ENCODE data around the gene TIMM21.

Gene TIMM21

GRCh38 chr18:74147779-74148542, at the start of gene TIMM21, which contains the start of gene FBXO15:
Gene TIMM21 (plus strand): TSS chr18:74148523. CDS start chr18:74148809, 286 bp downstream.
Gene FBXO15 (minus strand): TSS chr18:74147834. CDS start chr18:74147785, 49 bp downstream.
- Histone ChIP-seq H3K36me3 (ENCODE audit: low read depth) (peaks cover 26% of the 10 kb centered on the region), H3K4me1 (ENCODE audit: insufficient read depth, poor library complexity, severe bottlenecking) (peaks cover 14% of the 10 kb centered on the region), H3K27ac (ENCODE audit: poor library complexity, severe bottlenecking) (peak within 1 kb of the TSS; percentile 68), H3K4me3 (ENCODE audit: severe bottlenecking) (peak within 1 kb of the TSS; percentile 57), H3K9me3 (ENCODE audit: severe bottlenecking) (no peaks in the 10 kb centered on the region), H3K27me3 (ENCODE audit: insufficient read depth, poor library complexity, severe bottlenecking) (no peaks in the 10 kb centered on the region)
- no peak for TF ChIP-seq CTCF (IDR thresholded peaks at IDR 0.05; ENCODE audit: poor library complexity, severe bottlenecking)
- DNase-seq (ENCODE audit: low spot score) = peak; percentile 89
- peak; percentile 98 for ATAC-seq (ENCODE audit: low read depth)

- Histone ChIP-seq H3K9me3 (ENCODE audit: severe bottlenecking) (no peaks in the 10 kb centered on the region), H3K4me3 (ENCODE audit: severe bottlenecking) (no peak overlapping the region), H3K27me3 (ENCODE audit: insufficient read depth, poor library complexity, severe bottlenecking) (no peaks in the 10 kb centered on the region), H3K4me1 (ENCODE audit: insufficient read depth, poor library complexity, severe bottlenecking) (no peaks in the 10 kb centered on the region), H3K27ac (ENCODE audit: poor library complexity, severe bottlenecking) (no peak overlapping the region), H3K36me3 (ENCODE audit: low read depth) (no peaks in the 10 kb centered on the region)
- DNase-seq (ENCODE audit: low spot score) (no peak), ATAC-seq (ENCODE audit: low read depth) (no peak)
- no peak for TF ChIP-seq CTCF (IDR thresholded peaks at IDR 0.05; ENCODE audit: poor library complexity, severe bottlenecking)
These were observed 39.9 kb upstream of the TIMM21 start for GRCh38 chr18:74108460-74108859.

GRCh38 chr18:74110149-74110548, 38.2 kb upstream of the TIMM21 start:
- H3K4me3 ChIP-seq (ENCODE audit: severe bottlenecking) = no peak overlapping the region
- no peaks in the 10 kb centered on the region for H3K36me3 ChIP-seq (ENCODE audit: low read depth)
- H3K4me1 ChIP-seq (ENCODE audit: insufficient read depth, poor library complexity, severe bottlenecking) = no peaks in the 10 kb centered on the region
- H3K27me3 ChIP-seq (ENCODE audit: insufficient read depth, poor library complexity, severe bottlenecking) = no peaks in the 10 kb centered on the region
- no peaks in the 10 kb centered on the region for H3K9me3 ChIP-seq (ENCODE audit: severe bottlenecking)
- no peak overlapping the region for H3K27ac ChIP-seq (ENCODE audit: poor library complexity, severe bottlenecking)
- DNase-seq (ENCODE audit: low spot score) = no peak
- no peak for ATAC-seq (ENCODE audit: low read depth)
- TF ChIP-seq CTCF (IDR thresholded peaks at IDR 0.05; ENCODE audit: poor library complexity, severe bottlenecking) = no peak

GRCh38 chr18:74110976-74111375, 37.3 kb upstream of the TIMM21 start:
- Histone ChIP-seq H3K4me3 (ENCODE audit: severe bottlenecking) (no peak overlapping the region), H3K27ac (ENCODE audit: poor library complexity, severe bottlenecking) (no peak overlapping the region), H3K4me1 (ENCODE audit: insufficient read depth, poor library complexity, severe bottlenecking) (no peaks in the 10 kb centered on the region), H3K27me3 (ENCODE audit: insufficient read depth, poor library complexity, severe bottlenecking) (no peaks in the 10 kb centered on the region), H3K9me3 (ENCODE audit: severe bottlenecking) (no peaks in the 10 kb centered on the region), H3K36me3 (ENCODE audit: low read depth) (no peaks in the 10 kb centered on the region)
- no peak for TF ChIP-seq CTCF (IDR thresholded peaks at IDR 0.05; ENCODE audit: poor library complexity, severe bottlenecking)
- DNase-seq (ENCODE audit: low spot score) (no peak), ATAC-seq (ENCODE audit: low read depth) (no peak)

- no peaks in the 10 kb centered on the region for H3K27me3 ChIP-seq (ENCODE audit: insufficient read depth, poor library complexity, severe bottlenecking)
These were observed 34.6 kb upstream of the TIMM21 start for GRCh38 chr18:74113711-74114110.

More at GRCh38 chr18:74113711-74114110, 34.6 kb upstream of the TIMM21 start:
- Histone ChIP-seq H3K9me3 (ENCODE audit: severe bottlenecking) (no peaks in the 10 kb centered on the region), H3K4me1 (ENCODE audit: insufficient read depth, poor library complexity, severe bottlenecking) (no peaks in the 10 kb centered on the region), H3K4me3 (ENCODE audit: severe bottlenecking) (no peak overlapping the region), H3K36me3 (ENCODE audit: low read depth) (no peaks in the 10 kb centered on the region), H3K27ac (ENCODE audit: poor library complexity, severe bottlenecking) (no peak overlapping the region)
- no peak for ATAC-seq (ENCODE audit: low read depth)
- DNase-seq (ENCODE audit: low spot score) = no peak
- no peak for TF ChIP-seq CTCF (IDR thresholded peaks at IDR 0.05; ENCODE audit: poor library complexity, severe bottlenecking)
